ENCODE measurements around the gene FSTL1.
A peak's percentile ranks its signal among the peaks of the same experiment; 100 is the strongest.

The FSTL1 gene

DNA sequence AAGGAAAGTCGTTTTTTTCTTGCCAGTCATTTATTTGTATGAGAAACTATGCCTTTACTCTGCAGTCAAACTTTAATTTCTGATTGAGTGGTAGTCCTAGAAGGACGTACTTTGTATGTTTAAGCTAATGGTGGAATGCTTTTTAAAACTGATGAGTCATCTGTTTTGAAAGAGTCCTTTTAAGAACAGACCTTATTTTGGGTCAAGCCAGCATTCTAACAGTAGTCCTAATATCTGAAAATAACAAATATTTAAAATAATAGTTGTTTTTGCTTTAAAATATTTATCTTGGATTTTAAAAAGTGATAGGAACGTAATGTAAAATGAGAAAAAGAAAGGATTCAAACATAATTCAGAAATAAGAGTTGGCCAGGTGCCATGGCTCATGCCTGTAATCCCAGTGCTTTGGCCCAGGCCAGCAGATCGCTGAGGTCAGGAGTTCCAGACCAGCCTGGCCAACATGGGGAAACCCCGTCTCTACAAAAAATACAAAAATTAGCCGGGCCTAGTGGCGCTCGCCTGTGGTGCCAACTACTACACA lies 100.3 kb downstream of the FSTL1 start:
- DNase-seq (ENCODE audit: low read depth), result peak; percentile 87

DNA sequence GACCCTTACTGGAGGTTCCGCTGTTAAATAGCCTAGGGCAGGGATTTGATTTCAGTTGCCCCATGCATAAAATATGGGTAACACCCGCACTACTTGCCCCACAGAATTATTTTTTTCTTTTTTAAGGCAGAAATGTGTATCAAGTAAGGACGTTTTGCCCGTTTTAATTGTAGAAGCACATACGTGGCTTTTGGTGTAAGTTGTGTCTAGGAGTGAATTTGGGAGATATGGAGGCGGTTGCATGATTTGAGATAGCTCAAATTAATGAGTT lies 101.0 kb downstream of the FSTL1 start:
- no peak for DNase-seq (ENCODE audit: low read depth)
- TF ChIP-seq CTCF (conservative IDR thresholded peaks at IDR 0.05; ENCODE audit: control insufficient read depth, insufficient read depth, low read depth, low read length), result no peak
- H3K4me3 ChIP-seq (ENCODE audit: control insufficient read depth, low read depth, low read length), result peak overlapping the region; percentile 90

More for the DNA sequence above, 100.3 kb downstream of the FSTL1 start:
- peak overlapping the region; percentile 90 for H3K4me3 ChIP-seq (ENCODE audit: control insufficient read depth, low read depth, low read length)
- no peak for TF ChIP-seq CTCF (conservative IDR thresholded peaks at IDR 0.05; ENCODE audit: control insufficient read depth, insufficient read depth, low read depth, low read length)

- H3K4me3 ChIP-seq (ENCODE audit: control insufficient read depth, low read depth, low read length), result peak within 1 kb of the TSS; percentile 90
- no peak for TF ChIP-seq CTCF (conservative IDR thresholded peaks at IDR 0.05; ENCODE audit: control insufficient read depth, insufficient read depth, low read depth, low read length)
- DNase-seq (ENCODE audit: low read depth), result peak; percentile 90
Observed at GRCh38 chr3:120348991-120349854, 101.6 kb downstream of the FSTL1 start, which contains the start of gene LRRC58. TSS of gene LRRC58 (minus strand) at chr3:120349354. CDS start at chr3:120349243, 111 bp downstream.

DNA sequence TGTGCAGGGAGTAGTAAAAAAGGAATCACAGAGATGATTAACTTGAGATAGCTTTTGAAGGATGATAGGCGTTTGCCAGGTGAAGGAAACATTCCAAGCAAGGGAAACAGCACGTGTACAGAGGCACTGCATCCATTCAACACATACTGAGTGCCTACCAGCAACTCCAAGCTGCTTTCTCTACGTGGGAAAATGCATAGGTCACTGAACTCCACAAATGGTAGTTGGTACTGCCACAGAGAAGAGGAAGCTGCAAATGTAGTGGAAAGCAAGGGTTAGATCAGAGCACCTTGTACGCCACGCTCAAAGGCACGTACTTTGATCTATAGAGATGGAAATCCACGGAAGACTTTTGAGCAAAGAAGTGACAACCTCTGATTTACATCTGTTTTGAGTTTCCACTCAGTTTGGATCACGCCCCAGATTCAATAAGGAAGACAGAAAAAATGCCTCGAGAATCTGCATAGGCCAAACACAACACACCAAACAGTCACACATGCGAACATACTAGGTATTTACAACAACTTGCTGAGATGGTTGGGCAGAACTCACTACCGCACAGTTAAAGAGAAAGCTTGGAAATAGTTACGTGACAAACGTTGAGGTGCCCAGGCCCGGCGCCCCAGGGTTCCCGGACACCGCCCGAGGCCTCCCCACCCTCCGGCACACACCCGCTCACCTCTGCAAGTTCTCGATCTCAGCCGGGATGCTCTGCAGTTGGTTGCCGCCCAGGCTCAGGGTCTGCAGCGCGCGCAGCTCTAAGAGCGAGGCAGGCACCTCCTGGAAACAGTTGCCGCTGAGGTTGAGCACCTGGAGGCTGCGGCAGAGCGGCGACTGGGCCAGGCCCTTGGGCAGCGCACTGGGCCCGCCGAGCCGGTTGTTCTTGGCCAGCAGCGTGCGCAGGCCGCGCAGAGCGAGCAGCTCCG lies 102.5 kb downstream of the FSTL1 start:
- no peak for TF ChIP-seq CTCF (conservative IDR thresholded peaks at IDR 0.05; ENCODE audit: control insufficient read depth, insufficient read depth, low read depth, low read length)
- DNase-seq (ENCODE audit: low read depth), result peak; percentile 21
- peak overlapping the region; percentile 90 for H3K4me3 ChIP-seq (ENCODE audit: control insufficient read depth, low read depth, low read length)

- TF ChIP-seq CTCF (conservative IDR thresholded peaks at IDR 0.05; ENCODE audit: control insufficient read depth, insufficient read depth, low read depth, low read length), result no peak
- DNase-seq (ENCODE audit: low read depth), result peak; percentile 18
- H3K4me3 ChIP-seq (ENCODE audit: control insufficient read depth, low read depth, low read length), result no peak overlapping the region
Observed at GRCh38 chr3:120344349-120344748, 106.4 kb downstream of the FSTL1 start.
